Transverse colon (tissue), 4 donors: ENCODE data around the gene PNMA6E. TPM values are rescaled to one million over a fixed set of nuclear protein-coding genes. Genes with fewer than 3 reads are reported as not detected.

Experiments used
- DNase-seq: peaks from one replicate; pipeline ENCODE4 v3.0.0-alpha.2; 2019
- H3K27ac ChIP-seq, 4 donors: fragments of 200-600 bp; sonication (generic); 2 replicates each; pipeline ENCODE4 v1.5.1; 2016 to 2018; ENCODE audit warnings: inconsistent platforms in 4 of 4
- H3K27me3 ChIP-seq: fragments of 200-600 bp; sonication (generic); 2 replicates; pipeline ENCODE4 v1.5.1; 2017; ENCODE audit warnings: inconsistent platforms
- H3K36me3 ChIP-seq, 4 donors: fragments of 200-600 bp; sonication (generic); 2 replicates each; pipeline ENCODE4 v1.5.1; 2017 to 2019; ENCODE audit warnings: inconsistent platforms in 4 of 4
- H3K4me1 ChIP-seq, 4 donors: fragments of 200-600 bp; sonication (generic); 2 replicates each; pipeline ENCODE4 v1.5.1; 2017 to 2020; ENCODE audit warnings: inconsistent platforms in 4 of 4
- H3K4me3 ChIP-seq, 4 donors: fragments of 200-600 bp; sonication (generic); 1 replicate in 1 of 4; 2 replicates in 3 of 4; pipeline versions ENCODE4 v1.5.1 to v1.6.1; 2017 to 2019; ENCODE audit warnings: inconsistent platforms in 4 of 4
- H3K9me3 ChIP-seq, 2 donors: fragments of 200-600 bp; sonication (generic); 2 replicates each; pipeline ENCODE4 v1.5.1; 2017 to 2019; ENCODE audit warnings: inconsistent platforms in 2 of 2
- CTCF ChIP-seq, 5 experiments: fragments of 200-600 bp in 3 of 5; fragments of 450-650 bp in 2 of 5; sonication (generic) in 3 of 5; IDR thresholded peaks; 1 replicate in 2 of 5; 2 replicates in 3 of 5; pipeline ENCODE4 v1.5.1; 2016 to 2017; ENCODE audit warnings: antibody characterized with exemption in 5 of 5, inconsistent platforms in 3 of 5, mild to moderate bottlenecking in 2 of 5, moderate library complexity in 1 of 5
- EP300 ChIP-seq: sonication (generic); formaldehyde crosslinking; IDR thresholded peaks from one replicate; pipeline ENCODE4 v1.6.1; 2017; ENCODE audit warnings: antibody characterized with exemption, low read depth
- POLR2A ChIP-seq: fragments of 450-650 bp; IDR thresholded peaks from one replicate; pipeline ENCODE4 v1.6.1; 2016; ENCODE audit warnings: antibody characterized with exemption, mild to moderate bottlenecking, moderate library complexity
- POLR2AphosphoS5 ChIP-seq, 3 donors: sonication (generic); formaldehyde crosslinking; IDR thresholded peaks; one replicate each; pipeline ENCODE4 v1.6.1; 2016; ENCODE audit warnings: antibody characterized with exemption in 3 of 3
- WGBS, 2 donors: methylation state at CpG; one replicate each; pipeline ENCODE4 v1.1.5; 2018; ENCODE audit warnings: low coverage in 1 of 2; 5-methylcytosine and 5-hydroxymethylcytosine counted together
- in situ Hi-C, 4 donors: fragments of 200-750 bp; cut with MboI; loops; one replicate each; pipeline versions ENCODE4 v1.15.0 to v1.15.1; 2017; ENCODE audit warnings: low sequenced_read_pairs in 3 of 4, low pct_ligation_motif_present in 1 of 4, low pct_unique_long_range_greater_than_20kb in 1 of 4
- intact Hi-C: fragments of 100-400 bp; cut with DNase I; formaldehyde crosslinking; loops from one replicate; pipeline ENCODE4 v1.15.1; 2023; ENCODE audit warnings: low total_unique reads
- total RNA-seq, 4 donors: library from RNA; depleted of rRNA; stranded (reverse); fragments of >200 nt; gene quantifications; one replicate each; pipeline ENCODE4 v1.1.0, GENCODE V29; 2016

PNMA6E gene
- total RNA-seq, 4 donors from 2014 or later, result not detected

GRCh38 chrX:153433781-153434285 is 32.7 kb upstream of the PNMA6E start:
- no peak overlapping the region for H3K27ac ChIP-seq
- intact Hi-C loops, result no loop called here
- no peaks in the 10 kb centered on the region for H3K9me3 ChIP-seq
- TF ChIP-seq EP300 (no peak), CTCF (IDR thresholded peaks at IDR 0.05) (no peak), POLR2AphosphoS5 (IDR thresholded peaks at IDR 0.05) (no peak), POLR2A (no peak)
- WGBS, 2 donors, result 82% methylated on average over 15 of the region's 17 CpGs; no CpG with 5 or more reads in 1 of the 2 donors
- H3K27me3 ChIP-seq, result no peaks in the 10 kb centered on the region
- no peaks in the 10 kb centered on the region for H3K4me1 ChIP-seq
- DNase-seq, result no peak
- no peaks in the 10 kb centered on the region for H3K36me3 ChIP-seq
- in situ Hi-C loops, result no loop called here
- no peak overlapping the region for H3K4me3 ChIP-seq

- no peak overlapping the region for H3K4me3 ChIP-seq
- intact Hi-C loops, result no loop called here
- H3K4me1 ChIP-seq, result no peaks in the 10 kb centered on the region
- no peak for DNase-seq
- no peaks in the 10 kb centered on the region for H3K27me3 ChIP-seq
- TF ChIP-seq POLR2AphosphoS5 (IDR thresholded peaks at IDR 0.05) (no peak), CTCF (IDR thresholded peaks at IDR 0.05) (no peak), EP300 (no peak), POLR2A (no peak)
- no peak overlapping the region for H3K27ac ChIP-seq
- 78% methylated on average over 12 of the region's 12 CpGs; no CpG with 5 or more reads in 1 of the 2 donors for WGBS, 2 donors
- no peaks in the 10 kb centered on the region for H3K9me3 ChIP-seq
- no peaks in the 10 kb centered on the region for H3K36me3 ChIP-seq
- in situ Hi-C loops, result no loop called here
Measured at GRCh38 chrX:153433161-153433680, 32.1 kb upstream of the PNMA6E start.

GRCh38 chrX:153430796-153431195 is 29.6 kb upstream of the PNMA6E start:
- H3K36me3 ChIP-seq, result no peaks in the 10 kb centered on the region
- no peak for DNase-seq
- intact Hi-C loops (no loop called here), in situ Hi-C loops (no loop called here)
- no peak overlapping the region for H3K27ac ChIP-seq
- H3K9me3 ChIP-seq, result no peaks in the 10 kb centered on the region
- no peak for TF ChIP-seq POLR2AphosphoS5 (IDR thresholded peaks at IDR 0.05)
- TF ChIP-seq POLR2A, result no peak
- TF ChIP-seq EP300, result no peak
- 89% methylated on average over 6 of the region's 6 CpGs; no CpG with 5 or more reads in 1 of the 2 donors for WGBS, 2 donors
- H3K4me1 ChIP-seq, result no peaks in the 10 kb centered on the region
- H3K4me3 ChIP-seq, result no peak overlapping the region
- H3K27me3 ChIP-seq, result no peaks in the 10 kb centered on the region

GRCh38 chrX:153426204-153426603 is 25.1 kb upstream of the PNMA6E start:
- no peaks in the 10 kb centered on the region for H3K9me3 ChIP-seq
- no peak overlapping the region for H3K4me3 ChIP-seq
- no peak overlapping the region for H3K27ac ChIP-seq
- H3K36me3 ChIP-seq, result no peaks in the 10 kb centered on the region
- TF ChIP-seq POLR2AphosphoS5 (IDR thresholded peaks at IDR 0.05) (no peak), POLR2A (no peak), EP300 (no peak), CTCF (IDR thresholded peaks at IDR 0.05) (no peak)
- 89% methylated on average over 3 of the region's 3 CpGs; no CpG with 5 or more reads in 1 of the 2 donors for WGBS, 2 donors
- H3K4me1 ChIP-seq, result no peaks in the 10 kb centered on the region
- intact Hi-C loops (no loop called here), in situ Hi-C loops (no loop called here)
- no peak for DNase-seq
- H3K27me3 ChIP-seq, result no peaks in the 10 kb centered on the region
